GM18499 (cell line): Measurements from ENCODE around the gene CTRL.
"Not testable (repeated sequence)": the region's sequence is repeated elsewhere in the genome, so short reads cannot be mapped to it uniquely, and the experiment has no call there.

Experiments
- ATAC-seq: cut with Tn5 transposase; IDR thresholded peaks from one replicate; pipeline ENCODE4 v1.9.1; 2021; ENCODE audit warnings: moderate number of reproducible peaks; ENCODE audit not compliant: insufficient read depth, unreplicated experiment

Gene CTRL

DNA sequence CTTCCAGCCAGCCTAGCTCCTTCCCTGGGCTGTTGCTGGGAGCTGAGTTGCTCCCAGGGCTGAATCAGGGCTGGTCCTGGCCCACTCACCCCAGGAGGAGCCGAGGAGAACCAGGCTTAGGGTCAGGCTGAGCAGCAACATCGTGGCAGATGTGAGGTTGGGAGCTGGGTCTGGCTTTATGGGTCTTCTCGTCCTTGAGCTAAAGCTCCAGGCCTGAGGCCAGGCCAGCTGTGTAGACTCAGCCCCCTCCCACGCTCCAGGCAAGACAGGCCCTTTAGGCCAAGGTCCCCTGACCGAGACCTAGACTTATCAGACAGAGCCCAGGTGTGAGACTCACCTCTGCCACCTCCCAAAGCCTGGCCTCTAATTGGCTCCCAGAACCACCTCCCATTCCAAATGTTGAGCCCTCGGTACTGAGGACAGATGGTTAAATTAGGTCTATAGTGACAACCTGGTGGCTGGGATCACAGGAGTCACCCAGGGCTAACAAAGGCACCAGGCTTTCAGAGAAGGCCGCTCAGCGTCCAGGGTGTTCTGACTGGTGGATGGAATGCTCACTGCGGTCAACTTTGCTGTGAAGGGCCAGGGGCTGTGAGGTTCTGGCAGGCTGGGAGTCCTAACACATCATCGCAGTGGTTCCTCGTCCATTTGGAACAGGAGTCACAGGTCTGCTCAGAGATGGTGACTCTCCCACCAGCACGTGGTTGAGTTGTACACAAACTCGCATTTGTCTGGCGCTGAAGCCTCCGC, at the start of gene CTRL:
Gene CTRL (minus strand): TSS at position 151 of the 750 bp plus-strand sequence. CDS start 10 bp downstream, at position 141.
- no peak for ATAC-seq

DNA sequence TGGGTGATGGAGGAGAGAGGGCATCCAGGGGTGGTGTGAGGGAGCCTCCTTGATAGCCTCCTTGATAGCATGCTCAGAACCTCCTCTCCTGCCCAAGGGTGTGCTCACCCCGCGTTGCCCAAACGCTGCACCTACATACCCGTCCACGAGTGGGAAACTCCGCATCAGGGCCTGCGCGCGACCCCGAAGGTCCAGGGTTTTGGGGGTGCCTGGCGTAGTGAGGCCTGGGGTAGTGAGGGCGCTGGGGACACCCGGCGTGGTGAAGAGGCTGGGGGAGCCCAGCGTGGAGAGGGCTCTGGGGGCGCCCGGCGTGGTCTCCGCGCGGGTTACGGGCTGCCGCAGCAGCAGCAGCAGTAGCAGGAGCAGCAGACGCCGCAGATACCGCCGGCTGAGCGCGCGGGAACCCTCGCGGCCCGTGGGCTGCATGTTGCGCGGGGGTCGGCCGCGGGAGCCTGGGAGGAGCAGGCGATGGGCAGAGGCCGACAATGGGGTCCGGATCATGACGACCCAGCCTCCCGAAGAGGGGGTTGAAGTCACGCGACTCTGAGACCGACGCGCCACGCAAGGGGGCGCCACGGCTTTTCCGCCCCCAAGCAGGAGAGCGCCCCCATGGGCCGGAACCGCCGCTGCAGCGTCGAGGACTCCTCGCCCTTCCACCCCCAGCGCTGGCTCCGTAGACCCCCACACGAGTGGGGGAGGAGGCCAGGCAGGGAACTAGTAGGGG, 48.5 kb upstream of the CTRL start, which contains the start of gene DPEP3:
Gene DPEP3 (minus strand): TSS at position 545 of the 724 bp plus-strand sequence. CDS start 119 bp downstream, at position 426.
- no peak for ATAC-seq

DNA sequence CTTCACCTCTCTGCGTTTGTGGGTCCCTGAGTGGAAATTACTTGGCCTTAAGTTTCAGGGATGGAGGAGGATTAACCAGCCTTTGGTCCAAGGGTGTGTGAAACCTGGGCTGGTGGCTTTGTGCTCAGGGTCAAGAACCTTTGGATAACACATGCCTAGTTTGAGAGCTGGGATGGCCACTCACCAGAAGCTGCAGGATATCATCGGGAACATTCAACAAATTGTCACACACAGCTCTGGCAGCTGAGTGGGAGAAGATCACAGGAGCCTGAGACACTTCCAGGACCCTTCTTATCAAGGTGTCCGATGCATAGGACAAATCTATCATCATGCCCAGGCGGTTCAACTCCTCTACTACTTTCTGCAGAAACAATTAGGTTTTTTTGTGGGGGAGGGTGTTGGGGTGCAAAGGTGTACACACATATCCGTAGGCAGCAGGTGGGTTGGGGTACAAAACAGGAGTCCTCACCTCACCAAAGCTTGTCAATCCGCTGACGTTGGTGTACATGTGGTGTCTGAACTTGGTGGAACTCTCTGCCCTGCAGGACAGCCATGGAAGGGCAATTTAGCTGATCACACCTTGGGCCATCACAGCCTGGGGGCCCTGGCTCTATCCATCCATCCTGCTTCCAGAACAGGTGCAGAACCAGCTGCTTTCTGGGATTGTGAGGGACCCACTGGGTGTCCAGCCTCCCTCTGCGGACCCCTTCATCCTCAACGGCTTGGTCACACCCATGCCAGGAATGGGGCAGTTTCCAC, 46.0 kb upstream of the CTRL start:
- ATAC-seq, result no peak

DNA sequence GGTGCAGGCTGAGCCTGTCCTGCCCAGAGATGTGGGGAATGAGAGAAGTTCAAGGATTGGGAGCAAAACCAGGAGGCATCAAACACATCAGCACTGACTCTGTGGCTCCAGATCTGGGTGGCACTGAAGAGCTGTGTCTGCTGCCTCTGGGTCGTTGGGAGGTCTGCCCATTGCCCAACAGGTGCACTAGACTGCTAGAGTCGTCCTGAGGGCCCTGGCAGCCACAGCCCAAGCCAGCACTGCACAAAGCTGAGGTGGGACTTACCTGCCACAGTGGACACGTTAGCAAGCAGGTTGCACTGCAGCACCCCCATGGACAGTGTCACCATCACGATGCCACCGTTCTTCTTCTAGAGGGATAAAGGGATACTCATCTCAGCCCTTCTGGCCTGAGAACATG, 45.3 kb upstream of the CTRL start:
- no peak for ATAC-seq

DNA sequence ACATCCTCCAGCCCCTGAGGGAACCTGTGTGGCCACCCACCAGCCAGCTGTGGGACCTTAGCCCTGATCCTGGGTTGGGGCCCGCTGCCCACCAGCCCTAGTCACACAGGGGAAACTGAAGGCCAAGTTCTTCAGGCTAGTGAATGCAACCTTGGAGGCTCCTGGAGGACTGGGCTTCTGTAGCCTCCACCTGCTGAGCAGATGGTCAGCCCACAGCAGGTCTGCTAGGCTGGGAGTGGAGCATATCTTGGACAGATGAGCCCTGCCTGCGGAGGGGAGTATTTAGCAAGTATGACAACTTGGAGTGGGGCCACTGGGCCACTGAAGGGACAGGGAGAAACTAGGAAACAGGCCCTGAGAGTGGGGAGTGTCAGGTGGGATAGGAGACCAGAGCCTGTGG, 44.5 kb upstream of the CTRL start:
- no peak for ATAC-seq

DNA sequence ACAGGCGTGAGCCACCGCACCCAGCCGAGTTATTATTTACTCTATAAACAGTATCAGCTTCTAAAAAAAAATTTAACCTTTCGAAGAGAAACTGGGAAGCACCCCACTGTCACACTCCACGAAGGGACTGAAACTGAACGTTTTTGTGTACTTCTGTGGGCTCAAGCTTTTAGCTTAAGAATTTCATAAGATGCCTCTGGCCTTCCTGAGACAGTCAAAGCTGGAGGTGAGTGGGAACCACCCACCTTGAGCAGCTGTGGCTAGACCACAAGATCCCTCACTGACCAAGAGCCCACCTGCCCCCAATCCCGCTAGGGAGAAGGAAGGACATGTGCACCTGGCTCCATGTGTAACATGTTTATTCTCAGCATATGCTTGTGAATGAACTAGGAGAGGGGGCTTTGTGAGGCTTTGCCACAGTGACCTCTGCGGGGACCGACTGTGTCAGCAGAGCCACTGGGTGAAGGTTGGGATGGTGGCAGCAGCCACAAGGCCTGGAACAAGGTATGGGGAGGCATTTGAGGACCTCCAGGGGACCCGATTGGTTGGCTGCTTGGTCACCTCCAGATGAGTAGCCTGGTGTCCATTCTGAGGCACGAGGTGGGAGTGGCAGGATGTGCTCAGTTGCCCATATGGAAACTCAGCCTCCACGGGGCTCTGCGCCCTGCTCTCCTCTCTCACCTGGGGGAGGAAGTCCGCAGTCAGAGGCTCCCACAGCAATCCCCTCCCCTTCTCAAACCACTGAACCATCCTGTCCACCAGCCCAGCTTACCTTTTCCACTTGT, 43.9 kb upstream of the CTRL start:
- ATAC-seq, result no peak

DNA sequence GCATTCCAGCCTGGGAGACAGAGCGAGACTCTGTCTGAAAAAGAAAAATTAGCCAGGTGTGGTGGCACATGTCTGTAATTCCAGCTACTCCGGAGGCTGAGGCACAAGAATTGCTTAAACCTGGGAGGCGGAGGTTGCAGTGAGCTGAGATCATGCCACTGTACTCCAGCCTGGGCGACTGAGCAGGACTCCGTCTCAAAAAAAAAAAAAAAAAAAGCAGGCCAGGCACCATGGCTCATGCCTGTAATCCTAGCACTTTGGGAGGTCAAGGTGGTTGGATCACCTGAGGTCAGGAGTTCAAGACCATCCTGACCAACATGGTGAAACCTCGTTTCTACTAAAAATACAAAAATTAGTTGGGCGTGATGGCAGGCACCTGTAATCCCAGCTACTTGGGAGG, 40.6 kb upstream of the CTRL start:
- not testable (repeated sequence) for ATAC-seq

DNA sequence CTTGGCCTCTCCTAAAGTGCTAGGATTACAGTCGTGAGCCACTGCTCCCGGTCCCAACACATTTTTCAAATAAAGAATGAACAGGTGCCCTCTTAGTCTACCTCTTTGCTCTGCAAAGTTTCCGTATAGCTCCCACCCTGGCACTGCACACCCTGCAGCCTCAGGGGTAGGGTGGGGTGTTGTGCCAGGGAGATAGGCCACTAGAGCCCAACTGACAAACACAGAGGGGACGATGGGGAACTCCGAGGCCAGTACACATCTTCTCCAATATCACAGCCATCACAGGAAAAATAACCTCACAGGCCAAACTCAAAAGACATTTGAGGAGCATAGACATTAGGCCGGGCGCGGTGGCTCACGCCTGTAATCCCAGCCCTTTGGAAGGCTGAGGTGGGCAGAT, 39.4 kb upstream of the CTRL start:
- no peak for ATAC-seq

DNA sequence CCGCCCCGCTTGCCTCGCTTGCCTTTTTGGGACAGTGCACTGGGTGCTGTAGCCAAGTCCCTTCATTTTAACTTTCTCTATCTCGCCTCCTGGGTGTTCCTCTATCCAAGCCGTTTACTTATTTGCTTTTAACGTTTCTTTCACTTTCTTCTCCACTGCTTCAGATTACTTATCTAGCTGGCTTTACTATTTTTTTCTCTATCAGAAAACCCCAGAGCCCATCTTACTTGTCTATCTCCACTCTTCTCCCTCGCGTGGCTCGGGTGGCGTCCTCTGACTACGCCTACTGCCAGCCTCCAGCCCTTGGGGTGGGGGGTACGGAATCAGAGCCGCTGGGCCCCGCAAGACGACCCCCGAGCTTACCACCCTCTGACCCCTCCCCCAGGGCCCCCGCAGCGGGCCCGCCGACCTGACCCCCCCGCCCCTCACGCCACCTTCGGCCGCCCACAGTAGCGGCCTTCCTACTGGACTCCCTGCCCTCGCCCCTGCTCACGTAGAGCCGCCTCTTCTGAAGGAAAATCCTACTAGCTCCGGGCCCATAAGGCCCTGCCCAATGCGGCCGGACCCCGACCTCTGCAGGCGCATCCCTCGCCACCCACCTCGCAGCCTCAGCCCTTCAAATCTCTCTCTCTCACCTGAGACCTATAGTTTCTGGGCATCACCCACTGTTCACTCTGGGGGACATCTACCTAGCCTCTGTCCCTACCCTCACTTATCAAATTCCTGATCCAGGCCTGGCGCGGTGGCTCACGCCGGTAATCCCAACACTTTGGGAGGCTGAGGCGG, 37.8 kb upstream of the CTRL start:
- ATAC-seq, result no peak

DNA sequence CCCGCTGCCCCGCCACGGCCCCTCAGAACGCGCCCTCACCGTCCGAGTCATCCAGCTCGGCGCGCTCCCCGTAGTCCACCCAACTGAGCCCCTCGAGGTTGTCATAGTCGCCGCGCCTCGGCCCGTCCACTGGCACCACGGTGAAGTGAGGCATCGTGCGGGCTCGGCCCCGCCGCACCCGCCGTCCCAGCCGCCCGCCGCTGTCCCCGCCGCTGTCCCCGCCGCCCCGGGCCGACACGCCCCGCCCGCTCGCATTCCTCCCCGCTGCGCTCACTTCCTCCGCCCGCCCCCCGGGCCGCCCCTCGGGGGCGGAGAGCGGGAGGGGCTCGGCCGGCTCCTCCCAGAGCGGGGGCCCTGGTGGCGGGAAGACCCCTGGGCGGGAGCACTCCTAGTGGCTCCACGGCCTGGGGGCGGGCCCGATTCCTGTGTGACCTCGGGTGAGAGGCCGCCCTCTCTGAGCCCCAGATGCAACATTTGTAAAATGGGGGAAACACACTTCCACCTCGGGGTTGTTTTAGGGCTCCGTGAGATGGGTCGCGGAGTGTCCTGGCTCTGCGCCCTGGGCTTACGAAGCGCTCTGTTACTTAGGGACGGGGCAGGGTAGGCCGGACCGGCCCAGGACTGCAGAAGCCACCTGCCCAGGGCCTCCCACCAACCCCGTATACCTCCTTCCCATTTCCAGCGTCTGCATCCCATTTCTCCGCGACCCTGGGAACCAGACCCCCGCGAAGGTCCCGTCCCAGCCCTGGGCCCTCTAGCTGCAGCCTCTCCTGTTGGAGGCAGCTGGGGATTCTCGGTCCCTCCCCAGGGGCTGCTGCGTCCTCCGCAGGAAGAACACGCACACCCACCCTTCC, 37.0 kb upstream of the CTRL start, which contains the start of gene SLC12A4:
Gene SLC12A4 (minus strand): TSS at position 238 of the 854 bp plus-strand sequence. CDS start 84 bp downstream, at position 154.
- no peak for ATAC-seq

DNA sequence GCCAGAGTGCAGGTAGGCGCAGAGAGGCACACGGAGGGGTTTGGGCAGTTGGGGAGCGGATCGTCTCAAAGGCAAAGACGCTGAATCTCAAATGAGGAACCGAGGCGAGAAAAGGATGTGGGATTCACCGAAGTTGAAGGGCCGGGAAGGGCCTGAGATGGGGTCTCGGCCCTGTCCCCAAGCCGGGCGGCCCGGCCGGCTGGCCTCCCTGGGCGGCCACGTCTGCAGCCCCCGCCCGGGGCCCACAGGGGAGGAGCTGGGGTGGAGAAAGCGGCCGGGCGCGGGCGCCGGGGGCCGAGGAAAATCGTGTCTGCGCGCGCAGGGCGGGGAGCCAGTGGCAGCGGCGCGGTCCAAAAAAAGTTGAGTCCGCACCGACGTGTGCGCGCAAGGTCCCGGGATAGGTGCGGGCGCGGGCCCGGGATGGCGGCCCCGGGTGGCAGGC, 36.3 kb upstream of the CTRL start:
- ATAC-seq, result no peak

DNA sequence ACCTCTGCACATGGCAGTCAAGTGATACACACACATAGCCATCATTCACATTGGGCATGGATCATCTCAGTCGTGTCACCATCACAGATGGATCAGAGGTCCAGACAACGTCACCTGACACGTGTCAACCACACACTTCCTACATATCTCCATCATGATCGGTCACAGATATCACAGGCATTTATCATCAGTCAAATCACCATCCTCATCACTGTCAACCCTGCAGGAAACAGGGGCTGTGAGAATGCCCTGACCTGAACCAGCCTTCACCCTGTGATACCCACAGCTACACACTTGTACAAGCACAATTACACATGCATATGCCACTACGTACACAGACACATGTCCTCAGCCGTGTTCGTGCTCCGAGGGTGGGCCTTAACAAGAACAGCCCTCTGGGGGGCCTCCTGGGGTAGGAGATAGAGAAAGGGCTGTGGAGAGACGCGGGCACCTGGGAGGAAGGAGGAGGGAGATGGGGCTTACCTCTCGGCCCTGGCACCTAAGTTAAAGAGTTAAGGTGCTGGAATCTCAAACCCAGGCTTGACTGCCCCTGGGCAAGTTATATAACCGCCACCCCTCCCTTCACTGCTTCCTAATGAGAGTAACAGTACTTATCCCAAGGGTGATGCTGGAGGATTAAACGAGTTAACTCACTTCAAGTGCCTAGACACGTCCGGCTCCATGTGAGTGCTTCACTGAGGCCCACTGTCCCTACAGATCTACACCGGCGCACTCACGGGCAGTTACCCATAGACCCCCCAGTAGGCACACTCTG, 35.7 kb upstream of the CTRL start:
- ATAC-seq, result no peak

DNA sequence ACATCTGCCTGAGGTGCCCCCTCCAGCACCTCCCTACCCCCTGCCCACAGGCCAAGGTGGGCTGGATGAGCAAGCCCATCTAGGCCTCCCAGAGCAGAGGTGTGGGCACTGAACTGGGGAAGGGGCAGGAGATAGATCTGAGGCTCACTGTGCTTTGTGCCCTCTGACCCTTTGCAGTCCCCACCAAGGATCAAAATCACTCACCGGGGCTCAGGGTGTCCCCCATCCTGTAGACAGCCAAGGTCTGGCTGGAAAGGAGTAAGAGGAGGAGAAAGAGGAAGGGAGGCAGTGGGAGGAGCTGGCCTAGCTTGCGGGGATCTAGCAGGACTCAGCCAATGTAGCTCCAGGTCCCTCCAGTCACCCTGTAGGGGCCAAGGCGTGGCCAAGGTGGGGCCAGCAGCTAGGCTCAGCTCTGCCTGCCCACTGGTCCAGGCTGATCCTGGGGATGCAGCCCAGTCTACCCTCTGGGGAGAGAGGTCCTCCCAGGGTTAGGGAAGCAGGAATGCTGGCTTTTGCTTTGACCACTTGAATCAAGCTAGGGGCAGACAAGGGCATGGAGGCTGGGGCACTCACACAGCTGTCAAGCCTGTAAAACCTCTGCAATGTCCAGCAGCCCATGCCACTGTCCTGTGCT, 35.0 kb upstream of the CTRL start:
- ATAC-seq, result no peak

DNA sequence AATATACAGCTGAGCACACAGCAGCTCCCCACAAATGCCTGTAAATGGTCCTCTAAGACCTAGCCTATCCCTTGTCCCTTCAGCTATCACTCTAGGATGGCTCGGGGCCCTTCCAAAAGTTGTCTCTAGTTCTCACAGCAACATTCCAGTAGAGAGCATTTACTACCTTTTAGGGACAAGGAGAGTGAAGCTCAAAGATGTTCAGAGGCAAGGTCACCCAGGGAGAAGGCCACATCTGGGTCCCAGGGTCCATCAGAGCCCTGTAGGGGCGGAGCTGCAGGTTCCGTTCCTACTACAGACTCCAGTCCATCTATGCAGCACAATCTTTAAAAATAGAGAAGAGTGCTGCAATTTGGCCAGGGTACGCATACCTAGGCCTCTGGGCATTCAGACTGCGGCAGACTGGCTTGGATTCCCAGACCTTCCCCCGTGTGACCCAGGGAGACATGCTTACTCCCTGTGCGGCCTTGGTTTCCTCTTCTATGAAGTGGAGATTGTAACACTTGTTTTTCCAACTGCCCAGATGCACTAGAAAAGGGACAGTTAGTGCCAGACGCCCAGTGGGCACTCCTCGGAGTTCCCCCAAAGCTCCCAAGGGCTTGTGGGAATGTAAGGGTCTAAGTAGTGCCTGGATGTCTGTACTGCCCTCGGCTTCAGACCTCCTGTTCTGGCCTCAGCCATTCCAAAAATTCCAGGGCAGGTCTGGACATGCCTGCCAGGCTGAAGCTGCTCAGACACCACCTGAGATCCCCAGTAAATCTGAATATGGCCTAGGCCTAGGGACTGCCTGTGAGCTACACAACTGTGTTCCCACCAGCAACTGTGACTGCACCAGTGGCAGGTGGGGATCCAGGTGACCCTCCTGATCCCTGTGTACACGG, 34.2 kb upstream of the CTRL start:
- no peak for ATAC-seq

DNA sequence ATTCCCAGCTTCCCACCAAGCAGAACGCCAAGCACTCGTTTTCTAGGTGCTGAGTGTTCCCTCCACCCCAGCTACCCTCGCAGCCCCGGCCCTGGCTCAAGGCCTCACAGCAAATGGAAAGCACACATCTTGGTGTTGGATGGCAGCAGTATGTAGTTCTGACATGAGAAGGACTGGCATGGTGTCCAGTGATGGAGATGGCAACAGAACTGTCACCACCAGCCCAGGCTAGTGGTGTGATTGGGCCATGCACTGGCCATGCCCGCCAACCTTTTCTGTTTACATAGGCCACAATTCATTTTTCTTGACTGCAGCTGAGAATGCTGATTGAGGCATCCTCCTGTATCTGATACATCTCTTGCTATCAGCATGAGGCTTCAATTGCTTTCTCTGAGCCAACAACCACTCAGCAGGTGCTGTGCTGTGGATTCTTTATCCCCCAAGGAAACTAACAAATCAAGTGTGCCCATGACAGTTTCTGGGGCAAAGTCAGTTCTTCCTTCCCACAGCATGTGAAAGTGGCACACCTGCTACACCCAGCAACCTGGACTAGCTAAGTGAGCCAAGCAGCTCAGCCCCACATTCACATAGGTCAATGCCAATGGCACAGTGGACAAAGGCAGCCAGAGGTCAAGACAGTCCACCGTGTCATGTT, 32.9 kb upstream of the CTRL start:
- ATAC-seq, result no peak
